Ascending aorta (tissue), 2 donors: Measurements from ENCODE around the gene SIN3B. TPM values are rescaled to one million over a fixed set of nuclear protein-coding genes. Genes with fewer than 3 reads are reported as not detected.

ENCODE experiments used
- DNase-seq, 2 donors: peaks; one replicate each; pipeline ENCODE4 v3.0.0-alpha.2; 2019; ENCODE audit warnings: low spot score in 2 of 2
- H3K27ac ChIP-seq, 2 donors: fragments of 200-600 bp; sonication (generic); one replicate each; pipeline ENCODE4 v1.5.1; 2016 to 2017; ENCODE audit warnings: mild to moderate bottlenecking in 1 of 2
- H3K27me3 ChIP-seq: fragments of 200-600 bp; sonication (generic); one replicate; pipeline ENCODE4 v1.5.1; 2017
- H3K36me3 ChIP-seq, 2 donors: fragments of 200-600 bp; sonication (generic); one replicate each; pipeline ENCODE4 v1.5.1; 2016
- H3K4me1 ChIP-seq, 2 donors: fragments of 200-600 bp; sonication (generic); one replicate each; pipeline ENCODE4 v1.5.1; 2016 to 2017; ENCODE audit warnings: mild to moderate bottlenecking in 1 of 2
- H3K4me3 ChIP-seq, 2 donors: fragments of 200-600 bp; sonication (generic); one replicate each; pipeline ENCODE4 v1.5.1; 2016 to 2017; ENCODE audit warnings: mild to moderate bottlenecking in 1 of 2
- H3K9me3 ChIP-seq, 2 donors: fragments of 200-600 bp; sonication (generic); one replicate each; pipeline ENCODE4 v1.5.1; 2016
- CTCF ChIP-seq, 3 experiments: fragments of 200-600 bp in 2 of 3; fragments of 450-650 bp in 1 of 3; sonication (generic) in 2 of 3; IDR thresholded peaks; one replicate each; pipeline ENCODE4 v1.5.1; 2016 to 2019; ENCODE audit warnings: antibody characterized with exemption in 3 of 3, mild to moderate bottlenecking in 1 of 3, moderate library complexity in 1 of 3
- intact Hi-C: fragments of 100-400 bp; cut with DNase I; formaldehyde crosslinking; loops from one replicate; pipeline ENCODE4 v1.15.1; 2023
- total RNA-seq: library from RNA; depleted of rRNA; stranded (reverse); fragments of >200 nt; gene quantifications from one replicate; pipeline ENCODE4 v1.1.0, GENCODE V29; 2016

Gene SIN3B
- total RNA-seq, 1 donor from 2014 or later, result 72.3 TPM

- no peak for DNase-seq
- no peaks in the 10 kb centered on the region for H3K27me3 ChIP-seq
- intact Hi-C loops, result no loop called here
- no peaks in the 10 kb centered on the region for H3K4me1 ChIP-seq
- TF ChIP-seq CTCF (IDR thresholded peaks at IDR 0.05), result no peak
- H3K36me3 ChIP-seq, result peaks cover 40 to 50% of the 10 kb centered on the region in 2 donors
- H3K9me3 ChIP-seq, result peaks cover 14 to 20% of the 10 kb centered on the region in 2 donors
- no peak overlapping the region for H3K27ac ChIP-seq
- H3K4me3 ChIP-seq, result no peak overlapping the region
These were observed 49.2 kb downstream of the SIN3B start for GRCh38 chr19:16878181-16878965.

- no peak overlapping the region for H3K27ac ChIP-seq
These were observed 51.8 kb downstream of the SIN3B start for GRCh38 chr19:16880884-16881554.

DNA sequence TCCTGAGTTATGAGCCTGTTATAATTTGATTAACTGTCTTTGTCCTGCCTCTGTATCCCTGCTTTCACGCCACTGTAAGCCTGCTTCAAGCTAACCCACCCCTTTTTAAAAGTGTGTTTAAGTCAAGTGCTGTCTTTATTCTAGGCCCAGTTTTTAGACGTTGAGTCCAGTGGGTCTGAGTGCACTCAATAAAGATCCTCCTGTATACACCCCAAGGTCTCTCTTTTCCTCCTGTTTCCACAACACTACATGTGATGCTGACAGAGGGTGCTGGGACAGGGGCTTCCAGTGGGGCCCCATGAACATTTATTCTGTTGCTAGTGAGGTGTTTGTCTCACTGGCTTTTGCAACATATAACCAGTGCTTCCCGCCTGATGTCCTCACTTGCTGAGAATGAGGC lies 52.9 kb downstream of the SIN3B start:
- TF ChIP-seq CTCF (IDR thresholded peaks at IDR 0.05), result no peak
- Histone ChIP-seq H3K9me3 (peaks cover 14 to 20% of the 10 kb centered on the region in 2 donors), H3K27me3 (no peaks in the 10 kb centered on the region), H3K4me1 (no peaks in the 10 kb centered on the region), H3K27ac (no peak overlapping the region), H3K4me3 (no peak overlapping the region), H3K36me3 (peaks cover 28 to 33% of the 10 kb centered on the region in 2 donors)
- intact Hi-C loops, result no loop called here
- no peak for DNase-seq

More at GRCh38 chr19:16880884-16881554, 51.8 kb downstream of the SIN3B start:
- Histone ChIP-seq H3K27me3 (no peaks in the 10 kb centered on the region), H3K4me3 (no peak overlapping the region), H3K4me1 (no peaks in the 10 kb centered on the region), H3K9me3 (peaks cover 14 to 20% of the 10 kb centered on the region in 2 donors), H3K36me3 (peaks cover 39 to 44% of the 10 kb centered on the region in 2 donors)
- intact Hi-C loops, result no loop called here
- no peak for TF ChIP-seq CTCF (IDR thresholded peaks at IDR 0.05)
- no peak for DNase-seq

GRCh38 chr19:16883522-16883921 lies 54.3 kb downstream of the SIN3B start:
- no peak for TF ChIP-seq CTCF (IDR thresholded peaks at IDR 0.05)
- H3K9me3 ChIP-seq, result peaks cover 14 to 20% of the 10 kb centered on the region in 2 donors
- intact Hi-C loops, result no loop called here

DNA sequence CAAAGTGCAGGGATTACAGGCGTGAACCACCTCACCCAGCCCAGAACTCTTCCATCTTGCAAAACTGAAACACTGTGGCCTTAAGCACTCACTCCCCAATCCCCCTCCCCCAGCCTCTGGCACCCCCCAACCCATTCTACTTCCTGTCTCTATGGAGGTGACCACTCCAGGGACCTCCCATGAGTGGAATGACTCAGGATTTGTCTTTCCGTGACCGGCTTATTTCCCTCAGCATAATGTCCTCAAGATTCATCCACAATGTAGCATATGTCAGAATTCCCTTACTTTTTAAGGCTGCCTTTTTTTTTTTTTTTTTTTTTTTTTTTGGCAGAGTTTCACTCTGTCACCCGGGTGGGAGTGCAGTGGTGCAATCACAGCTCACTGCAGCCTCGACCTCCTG lies 56.0 kb downstream of the SIN3B start:
- H3K4me3 ChIP-seq, result no peak overlapping the region
- H3K27ac ChIP-seq, result no peak overlapping the region
- no peak for DNase-seq
- H3K27me3 ChIP-seq, result no peaks in the 10 kb centered on the region
- H3K9me3 ChIP-seq, result peaks cover 14 to 20% of the 10 kb centered on the region in 2 donors
- H3K36me3 ChIP-seq, result peaks cover 0 to 3% of the 10 kb centered on the region in 2 donors
- intact Hi-C loops, result no loop called here
- no peak for TF ChIP-seq CTCF (IDR thresholded peaks at IDR 0.05)
- no peaks in the 10 kb centered on the region for H3K4me1 ChIP-seq

More at GRCh38 chr19:16883522-16883921, 54.3 kb downstream of the SIN3B start:
- DNase-seq, result no peak
- H3K4me1 ChIP-seq, result no peaks in the 10 kb centered on the region
- H3K36me3 ChIP-seq, result peaks cover 15 to 19% of the 10 kb centered on the region in 2 donors
- H3K27me3 ChIP-seq, result no peaks in the 10 kb centered on the region
- no peak overlapping the region for H3K4me3 ChIP-seq
- H3K27ac ChIP-seq, result no peak overlapping the region
